Measurements from ENCODE around the gene MKKS.

Gene MKKS

GRCh38 chr20:10433623-10434466 is at the start of gene MKKS:
Gene MKKS, minus strand, starts transcription at chr20:10434222. Its CDS starts 20,708 bp downstream, at chr20:10413514.
- no peak for DNase-seq (ENCODE audit: low spot score)

DNA sequence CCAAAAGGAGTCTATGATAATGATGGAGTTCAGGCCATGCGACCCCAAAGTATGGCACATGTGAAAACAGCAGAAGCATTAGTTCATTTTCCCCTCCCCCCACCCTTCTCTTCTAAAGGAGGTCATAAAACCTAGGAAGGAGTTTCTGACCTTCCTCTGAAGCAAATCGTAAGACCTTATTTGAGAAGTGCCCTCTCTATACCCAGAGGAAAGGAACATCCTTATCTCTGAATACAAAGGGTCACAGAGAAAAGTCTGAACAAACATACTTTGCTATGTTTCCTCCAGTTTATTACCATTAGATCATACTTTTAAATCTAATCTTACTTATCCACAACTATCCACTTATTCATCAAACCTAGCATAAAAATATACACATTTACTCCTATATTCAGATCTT is 49.7 kb upstream of the MKKS start:
- DNase-seq (ENCODE audit: low spot score) = no peak

- no peak for DNase-seq (ENCODE audit: low spot score)
Measured at GRCh38 chr20:10481676-10482075, 47.7 kb upstream of the MKKS start.

GRCh38 chr20:10478930-10479329 is 44.9 kb upstream of the MKKS start:
- no peak for DNase-seq (ENCODE audit: low spot score)

DNA sequence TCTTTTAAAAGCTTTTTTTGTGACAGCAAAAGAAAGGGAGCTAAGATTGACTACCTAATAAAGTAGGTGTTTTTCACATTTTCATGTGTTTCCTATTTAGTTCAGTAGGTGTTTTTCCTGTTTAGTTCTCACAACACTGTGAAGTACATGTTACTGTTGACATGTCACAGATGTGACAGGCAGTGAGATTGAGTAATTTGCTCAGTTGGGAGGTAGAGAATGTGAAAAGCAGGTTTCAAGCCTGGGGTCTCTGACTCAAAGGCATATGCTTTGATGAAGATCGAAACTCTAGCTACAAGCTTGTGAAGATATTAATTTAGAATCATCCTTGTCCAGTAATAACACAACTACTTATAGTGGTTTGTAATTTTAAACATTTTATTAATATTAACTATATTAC is 44.2 kb upstream of the MKKS start:
- no peak for DNase-seq (ENCODE audit: low spot score)

DNA sequence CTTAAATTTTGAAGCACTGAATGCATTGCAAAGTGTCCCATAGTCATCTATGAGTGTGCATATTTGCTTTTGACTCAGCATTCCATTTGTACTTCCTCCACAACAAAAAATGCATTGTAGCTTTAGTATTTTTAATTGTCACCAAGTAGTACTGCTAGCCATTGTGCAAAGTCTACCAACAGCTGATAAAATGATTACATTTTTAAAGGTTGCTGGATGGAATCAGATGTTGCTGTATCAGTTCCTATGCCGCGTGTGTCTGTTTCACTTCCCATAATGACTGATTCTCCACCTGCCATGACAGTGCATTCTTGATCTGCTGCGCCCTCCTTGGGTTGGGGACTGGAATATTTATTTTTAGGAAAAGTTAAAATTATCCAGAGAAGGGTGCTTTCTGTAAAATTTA is 42.3 kb upstream of the MKKS start:
- DNase-seq (ENCODE audit: low spot score) = no peak

- no peak for DNase-seq (ENCODE audit: low spot score)
Measured at GRCh38 chr20:10475225-10475624, 41.2 kb upstream of the MKKS start.

DNA sequence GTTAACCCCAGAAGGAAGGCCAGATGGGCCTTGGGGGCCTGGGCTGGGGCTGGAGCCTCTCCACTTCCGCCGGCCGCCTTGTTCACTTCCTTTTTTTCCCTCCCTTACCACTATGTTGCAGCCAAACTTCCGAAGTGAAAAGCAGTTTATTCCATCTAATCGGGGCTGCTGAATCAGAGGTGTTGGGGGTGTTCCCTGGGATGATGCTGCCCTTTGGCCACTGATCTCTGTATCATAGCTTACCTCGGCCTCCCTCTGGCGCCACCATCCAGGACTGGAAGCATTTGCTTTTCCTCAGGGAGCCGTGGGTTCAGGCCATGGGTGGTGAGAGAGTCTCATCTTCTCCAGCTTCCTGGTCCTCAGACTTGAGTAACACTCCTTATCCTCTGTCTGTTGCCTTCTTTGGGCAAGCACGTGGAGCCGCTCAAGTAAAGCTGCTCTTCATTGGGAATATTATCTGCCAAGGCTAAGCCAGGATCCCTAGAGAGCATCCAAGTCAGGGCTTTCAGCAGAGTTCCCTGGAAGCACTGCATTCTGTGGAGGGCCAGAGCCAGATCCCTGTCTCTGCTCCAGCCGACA is 40.7 kb upstream of the MKKS start:
- DNase-seq (ENCODE audit: low spot score) = no peak

DNA sequence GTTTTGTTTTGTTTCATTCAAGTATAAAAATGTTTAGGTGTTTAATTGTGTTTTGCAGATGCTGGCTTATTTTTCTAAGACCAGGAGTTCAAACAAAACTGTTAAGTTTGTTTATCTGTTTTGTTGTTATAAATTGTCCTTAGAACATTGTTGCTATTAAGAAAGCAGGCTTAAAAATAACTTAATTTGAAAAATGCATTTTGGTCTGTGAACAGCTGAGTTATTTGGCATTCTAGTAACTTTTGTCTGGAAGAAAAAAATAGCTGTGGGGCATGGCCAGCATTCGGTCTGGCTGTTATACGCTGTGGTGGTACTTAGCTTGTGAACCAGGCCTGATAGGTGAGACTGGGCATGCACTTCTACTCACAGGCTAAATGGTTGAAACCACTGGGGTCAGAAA is 38.8 kb upstream of the MKKS start:
- DNase-seq (ENCODE audit: low spot score) = no peak

- no peak for DNase-seq (ENCODE audit: low spot score)
Measured at GRCh38 chr20:10470276-10470675, 36.3 kb upstream of the MKKS start.

DNA sequence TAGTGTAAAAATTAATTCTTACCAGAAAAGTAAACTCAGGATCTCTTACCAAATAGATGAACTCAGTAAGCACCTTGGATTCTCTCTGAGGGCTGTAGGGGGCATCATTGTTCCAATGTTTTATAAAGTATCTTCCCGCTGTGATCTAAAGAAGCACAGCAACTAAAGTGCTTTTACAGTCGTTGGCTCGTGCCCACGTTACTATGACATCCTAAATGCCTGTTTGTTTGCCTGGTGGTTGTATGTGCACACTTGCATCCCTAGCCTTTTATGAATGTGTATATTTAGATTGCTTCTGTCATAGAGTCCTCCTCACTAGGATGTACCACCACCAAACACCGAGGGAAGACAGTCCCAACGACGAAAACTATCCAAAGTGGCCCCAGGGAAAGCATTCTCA is 35.6 kb upstream of the MKKS start:
- peak; percentile 81 for DNase-seq (ENCODE audit: low spot score)

DNA sequence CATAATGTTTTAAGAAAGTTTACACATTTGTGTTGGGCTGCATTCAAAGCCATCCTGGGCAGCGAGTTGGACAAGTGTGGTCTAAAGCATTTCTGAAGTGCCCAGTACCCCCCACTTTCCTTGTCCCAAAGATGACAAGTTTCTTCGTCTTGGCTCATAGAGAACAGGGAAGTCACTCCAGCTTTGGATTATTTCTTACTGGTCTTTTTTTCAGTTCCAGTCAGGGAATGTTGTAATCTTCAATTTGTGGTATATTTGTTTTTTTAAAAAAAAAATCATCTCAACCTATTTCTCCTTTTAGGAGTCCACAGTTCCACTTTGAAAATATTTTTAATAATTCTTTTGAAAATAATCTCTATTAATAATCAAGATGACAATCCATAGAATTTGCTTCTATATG is 35.0 kb upstream of the MKKS start:
- no peak for DNase-seq (ENCODE audit: low spot score)

DNA sequence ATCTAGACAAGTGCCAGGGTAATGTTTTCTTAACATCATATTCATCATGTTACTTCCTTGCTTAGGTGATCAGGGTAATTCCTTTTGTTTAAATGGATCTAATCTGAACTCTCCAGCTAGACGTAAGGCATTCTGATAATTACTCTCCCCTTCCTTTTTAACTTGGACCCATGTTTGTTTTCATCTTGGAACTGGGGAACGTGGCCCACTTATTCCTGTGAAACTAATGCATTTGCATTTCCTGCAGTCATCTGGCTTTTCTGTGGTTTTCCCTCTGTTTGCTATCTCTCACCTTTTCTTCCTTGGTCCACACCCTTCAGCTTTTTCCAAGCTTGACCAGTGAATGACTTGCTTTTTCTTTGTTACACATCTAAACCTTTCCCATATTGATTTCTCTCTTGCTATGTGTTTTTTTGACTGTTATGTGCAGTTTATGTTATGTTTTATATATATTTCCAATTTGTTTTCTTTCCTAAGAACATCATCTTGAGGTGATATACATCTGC is 34.4 kb upstream of the MKKS start:
- no peak for DNase-seq (ENCODE audit: low spot score)

GRCh38 chr20:10467681-10468339 is 33.8 kb upstream of the MKKS start:
- DNase-seq (ENCODE audit: low spot score) = no peak

DNA sequence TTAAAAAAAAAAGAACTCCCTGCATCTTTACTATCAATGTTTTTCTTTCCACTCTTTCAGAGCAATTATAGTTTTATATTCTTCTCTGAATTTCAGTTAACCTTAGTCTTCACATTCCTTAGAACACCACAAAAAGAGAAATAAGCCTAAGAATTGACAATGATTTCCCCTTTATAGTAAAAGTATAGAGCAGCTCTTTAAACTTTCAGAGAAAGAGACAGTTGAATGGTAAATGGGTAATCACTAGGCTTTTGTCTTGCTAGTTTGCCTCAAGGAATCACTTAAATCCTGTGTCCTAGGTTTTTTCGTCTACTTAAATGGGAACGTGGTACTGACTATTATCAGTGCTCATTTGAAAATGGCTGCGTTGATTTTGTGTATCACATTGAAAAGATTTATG is 32.8 kb upstream of the MKKS start:
- DNase-seq (ENCODE audit: low spot score) = no peak

- no peak for DNase-seq (ENCODE audit: low spot score)
Measured at GRCh38 chr20:10466325-10466724, 32.3 kb upstream of the MKKS start.

- no peak for DNase-seq (ENCODE audit: low spot score)
Measured at GRCh38 chr20:10465135-10465534, 31.1 kb upstream of the MKKS start.

DNA sequence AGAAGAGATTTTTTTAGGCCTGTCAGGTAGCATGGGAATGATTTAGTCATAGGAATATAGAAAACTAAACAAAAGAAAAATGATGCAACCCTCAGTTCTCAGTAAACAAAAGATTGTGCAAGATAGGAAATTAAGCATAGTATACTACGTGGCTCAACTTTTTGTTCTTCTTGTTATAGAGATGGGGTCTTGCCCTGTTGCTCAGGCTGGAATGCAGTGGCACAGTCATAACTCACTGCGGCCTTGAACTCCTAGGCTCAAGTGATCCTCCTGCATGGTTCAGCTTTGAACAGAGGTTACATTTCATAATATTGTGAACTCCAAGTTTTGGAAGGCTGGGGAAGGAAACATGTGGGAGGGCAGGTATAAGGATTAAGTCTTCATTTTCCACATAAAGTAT is 29.6 kb upstream of the MKKS start:
- DNase-seq (ENCODE audit: low spot score) = no peak

GRCh38 chr20:10462516-10462915 is 28.5 kb upstream of the MKKS start:
- no peak for DNase-seq (ENCODE audit: low spot score)

- no peak for DNase-seq (ENCODE audit: low spot score)
Measured at GRCh38 chr20:10461495-10461894, 27.5 kb upstream of the MKKS start.

GRCh38 chr20:10454151-10454750 is 20.2 kb upstream of the MKKS start:
- no peak for DNase-seq (ENCODE audit: low spot score)

DNA sequence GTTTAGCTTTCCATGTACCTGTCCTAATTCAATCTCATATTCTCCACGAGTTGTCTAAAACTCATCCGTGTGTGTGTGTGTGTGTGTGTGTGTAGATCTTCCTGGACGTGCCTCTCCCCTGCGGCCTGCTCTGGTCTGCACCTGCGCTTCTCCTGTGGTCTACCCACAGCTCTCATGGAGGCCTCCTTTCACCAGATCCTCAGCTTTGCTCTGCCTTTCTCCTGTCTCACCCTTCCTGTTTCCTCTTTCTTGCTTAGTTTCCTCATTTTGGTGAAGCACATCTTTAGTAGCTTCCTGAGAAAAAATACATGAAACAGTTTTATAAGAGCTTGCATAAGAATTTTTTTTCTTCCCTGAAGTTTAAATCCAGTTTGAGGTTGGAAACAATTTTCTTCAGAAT is 19.2 kb upstream of the MKKS start:
- no peak for DNase-seq (ENCODE audit: low spot score)

- no peak for DNase-seq (ENCODE audit: low spot score)
Measured at GRCh38 chr20:10449270-10449669, 15.2 kb upstream of the MKKS start.
